Left colon (tissue), 2 donors: ENCODE measurements around the gene PIK3C2G. TPM values are rescaled to one million over a fixed set of nuclear protein-coding genes. Genes with fewer than 3 reads are reported as not detected.
"Not testable (repeated sequence)": the region's sequence is repeated elsewhere in the genome, so short reads cannot be mapped to it uniquely, and the experiment has no call there.

Experiments used
- ATAC-seq: fragments of 200-7000 bp; cut with Tn5 transposase; one replicate; pipeline ENCODE4 v1.9.1; 2020; ENCODE audit warnings: mild to moderate bottlenecking, moderate library complexity
- DNase-seq, 2 donors: peaks; one replicate each; pipeline ENCODE4 v3.0.0-alpha.2; 2020
- intact Hi-C, 2 donors: fragments of 100-400 bp; cut with DNase I in 1 of 2; cut with micrococcal nuclease in 1 of 2; formaldehyde crosslinking; loops; one replicate each; pipeline versions ENCODE4 v1.11.2 to v1.14.0; 2022; cut with DNase I, micrococcal nuclease
- total RNA-seq, 2 donors: library from RNA; stranded (reverse); fragmentation: NEBNext Ultra II Directional; extraction: Animal tissue kit (Norgen Biotek cat#: 25700); gene quantifications; one replicate each; pipeline ENCODE4 v1.2.1, GENCODE V29; 2021
- donor health status: DM: no; HTN: no; CAD: no.
- donor health status: DM: yes; HTN: yes; CAD: no.

PIK3C2G gene
- total RNA-seq, 2 donors from 2014 or later, result 0.56 to 0.89 TPM

- intact Hi-C loops, result no loop called here
- DNase-seq (no peak), ATAC-seq (no peak)
These were observed 231.2 kb downstream of the PIK3C2G start for GRCh38 chr12:18492372-18493025.

DNA sequence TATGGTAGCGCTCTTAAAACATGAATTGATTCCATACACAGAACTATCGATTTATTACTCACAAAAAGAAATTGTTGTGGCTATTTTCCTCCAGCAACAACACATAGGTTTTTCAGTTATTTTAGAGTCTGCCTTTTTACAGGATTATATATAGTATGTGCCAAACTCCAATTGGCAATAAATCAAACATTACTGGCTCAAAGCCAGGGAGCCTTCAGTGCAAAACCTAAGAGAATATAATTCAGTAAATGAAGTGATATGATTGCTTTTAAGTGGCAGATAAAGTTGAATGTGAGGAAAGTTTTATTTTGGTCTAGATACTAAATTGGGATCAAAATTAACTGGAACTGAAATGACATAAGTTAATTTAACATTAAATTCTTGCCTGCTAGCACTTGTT is 234.8 kb downstream of the PIK3C2G start:
- intact Hi-C loops, result no loop called here
- DNase-seq (no peak), ATAC-seq (no peak)

DNA sequence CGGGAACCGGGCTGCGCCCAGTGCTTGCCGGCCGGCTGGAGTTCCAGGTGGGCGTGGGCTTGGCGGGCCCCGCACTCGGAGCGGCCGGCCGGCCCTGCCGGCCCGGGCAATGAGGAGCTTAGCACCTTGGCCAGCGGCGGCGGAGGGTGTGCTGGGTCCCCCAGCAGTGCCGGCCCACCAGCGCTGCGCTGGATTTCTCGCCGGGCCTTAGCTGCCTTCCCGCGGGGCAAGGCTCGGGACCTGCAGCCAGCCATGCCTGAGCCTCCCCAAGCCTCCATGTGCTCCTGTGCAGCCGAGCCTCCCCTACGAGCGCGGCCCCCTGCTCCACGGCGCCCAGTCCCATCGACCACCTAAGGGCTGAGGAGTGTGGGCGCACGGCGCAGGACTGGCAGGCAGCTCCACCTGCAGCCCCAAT is 238.8 kb downstream of the PIK3C2G start:
- ATAC-seq, DNase-seq, intact Hi-C loops: not testable (repeated sequence)

GRCh38 chr12:18500736-18501135 is 239.4 kb downstream of the PIK3C2G start:
- DNase-seq, intact Hi-C loops, ATAC-seq: not testable (repeated sequence)

DNA sequence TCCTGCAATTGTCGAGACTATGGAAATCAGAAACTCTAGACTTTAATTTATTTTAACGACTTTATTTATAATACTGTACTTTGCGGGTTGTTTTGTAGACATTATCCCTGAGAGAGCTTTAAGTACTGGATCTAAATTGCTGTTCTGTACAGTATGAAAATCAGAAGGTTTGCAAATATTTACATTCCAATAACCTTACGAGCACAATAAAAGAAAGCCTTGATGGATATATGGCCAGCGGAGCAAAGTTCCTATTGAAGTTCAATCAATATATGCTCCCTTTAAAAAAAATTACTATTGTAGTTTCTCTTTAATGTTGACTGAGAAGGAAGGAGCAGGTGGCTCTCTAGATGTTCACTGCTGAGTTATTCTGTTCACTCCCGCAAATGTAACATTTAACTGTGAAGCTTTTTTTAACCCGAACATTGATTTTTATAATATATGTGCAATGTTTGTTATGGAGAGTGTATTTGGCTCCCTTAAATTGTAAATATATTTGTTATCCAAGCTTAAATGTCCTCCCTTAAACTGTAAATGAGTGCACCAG is 241.2 kb downstream of the PIK3C2G start:
- ATAC-seq, result peak; percentile 96
- no peak for DNase-seq
- intact Hi-C loops, result no loop called here

GRCh38 chr12:18521461-18521860 is 260.1 kb downstream of the PIK3C2G start:
- ATAC-seq (no peak), DNase-seq (no peak)
- intact Hi-C loops, result no loop called here

GRCh38 chr12:18522806-18523205 is 261.5 kb downstream of the PIK3C2G start:
- DNase-seq (no peak), ATAC-seq (no peak)
- intact Hi-C loops, result no loop called here

DNA sequence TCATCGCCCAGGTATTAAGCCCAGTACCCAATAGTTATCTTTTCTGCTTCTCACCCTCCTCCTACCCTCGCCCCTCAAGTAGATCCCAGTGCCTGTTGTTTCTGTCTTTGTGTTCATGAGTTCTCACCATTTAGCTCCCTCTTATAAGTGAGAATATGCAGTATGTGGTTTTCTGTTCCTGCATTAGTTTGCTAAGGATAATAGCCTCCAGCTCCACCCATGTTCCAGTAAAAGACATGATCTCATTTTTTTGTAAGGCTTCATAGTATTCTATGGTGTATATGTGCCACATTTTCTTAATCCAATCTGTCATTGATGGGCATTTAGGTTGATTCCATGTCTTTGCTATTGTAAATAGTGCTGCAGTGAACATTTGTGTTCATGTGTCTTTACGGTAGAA is 281.2 kb downstream of the PIK3C2G start:
- intact Hi-C loops, result not testable (repeated sequence)

DNA sequence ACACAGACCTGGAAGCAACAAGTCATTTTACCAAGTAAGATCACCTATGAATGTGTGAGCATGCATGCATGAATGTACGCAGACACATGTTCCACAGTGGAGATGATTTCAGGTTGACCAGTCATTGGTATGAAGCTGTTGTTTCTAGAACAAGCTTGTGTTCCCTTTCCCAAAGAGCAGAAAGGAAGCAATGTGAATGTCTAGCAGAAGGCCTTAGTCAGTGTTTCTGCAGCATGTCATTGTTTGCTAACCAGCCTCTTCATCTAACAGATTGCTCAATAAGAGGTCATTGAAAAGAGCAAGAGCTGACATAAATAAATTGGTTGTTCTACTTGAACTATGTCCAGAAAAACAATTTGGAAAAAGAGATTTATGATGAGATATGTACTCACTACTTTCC is 285.1 kb downstream of the PIK3C2G start:
- no peak for DNase-seq

More for the DNA sequence above, 281.2 kb downstream of the PIK3C2G start:
- DNase-seq, ATAC-seq: not testable (repeated sequence)

DNA sequence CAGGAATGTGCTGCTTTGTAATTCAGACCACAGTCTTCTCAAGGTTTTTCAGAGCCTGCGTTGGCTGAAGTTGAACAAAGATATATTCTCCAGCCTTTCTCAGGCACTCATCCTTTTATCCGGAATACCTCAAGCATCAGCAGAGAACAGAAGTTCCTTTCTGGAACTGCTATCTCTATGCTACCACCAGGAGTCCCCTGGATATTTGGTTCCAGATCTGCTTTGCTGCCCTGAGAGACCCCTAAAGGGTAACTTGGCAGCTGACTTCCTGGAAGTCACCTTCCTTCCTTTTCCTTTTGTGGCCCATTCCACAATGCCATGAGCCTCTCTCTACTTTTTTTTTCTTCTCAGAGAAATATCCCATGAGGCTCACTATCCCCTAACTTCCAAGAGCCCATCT is 288.3 kb downstream of the PIK3C2G start:
- intact Hi-C loops, result no loop called here
- DNase-seq (no peak), ATAC-seq (no peak)

More for the DNA sequence above, 285.1 kb downstream of the PIK3C2G start:
- no peak for ATAC-seq
- intact Hi-C loops, result no loop called here

- intact Hi-C loops, result no loop called here
- ATAC-seq, result no peak
- no peak for DNase-seq
These were observed 289.8 kb downstream of the PIK3C2G start for GRCh38 chr12:18551106-18551505.

- ATAC-seq (no peak), DNase-seq (no peak)
- intact Hi-C loops, result no loop called here
These were observed 290.4 kb downstream of the PIK3C2G start for GRCh38 chr12:18551701-18552100.

GRCh38 chr12:18552829-18553228 is 291.5 kb downstream of the PIK3C2G start:
- DNase-seq (no peak), ATAC-seq (no peak)
- intact Hi-C loops, result no loop called here

GRCh38 chr12:18556161-18556560 is 294.8 kb downstream of the PIK3C2G start:
- intact Hi-C loops, result no loop called here
- no peak for DNase-seq
- ATAC-seq, result no peak

- intact Hi-C loops, result no loop called here
- ATAC-seq (no peak), DNase-seq (no peak)
These were observed 297.9 kb downstream of the PIK3C2G start for GRCh38 chr12:18559242-18559641.

- DNase-seq (no peak), ATAC-seq (no peak)
- intact Hi-C loops, result no loop called here
These were observed 301.2 kb downstream of the PIK3C2G start for GRCh38 chr12:18562531-18562930.

GRCh38 chr12:18564306-18564705 is 303.0 kb downstream of the PIK3C2G start:
- DNase-seq (no peak), ATAC-seq (no peak)
- intact Hi-C loops, result no loop called here

DNA sequence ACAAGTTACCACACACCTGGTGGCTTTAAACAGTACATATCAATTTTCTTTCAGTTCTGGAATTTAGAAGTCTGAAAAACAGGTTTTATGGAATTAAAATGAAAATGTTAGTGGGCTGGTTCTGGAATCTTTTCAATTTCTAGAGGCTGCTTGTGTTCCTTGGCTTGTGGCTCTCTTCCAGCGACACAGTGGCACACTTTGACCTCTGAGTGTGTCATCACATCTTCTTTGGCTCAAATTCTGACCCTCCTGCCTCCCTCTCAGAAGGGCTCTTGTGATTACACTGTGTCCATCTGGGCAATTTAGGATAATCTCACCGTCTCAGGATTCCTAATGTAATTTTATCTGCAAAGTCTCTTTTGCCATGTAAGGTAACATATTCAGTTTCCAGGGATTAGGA is 306.5 kb downstream of the PIK3C2G start:
- intact Hi-C loops, result no loop called here
- ATAC-seq, result no peak
- no peak for DNase-seq

GRCh38 chr12:18570543-18570942 is 309.2 kb downstream of the PIK3C2G start:
- intact Hi-C loops, result no loop called here
- DNase-seq (no peak), ATAC-seq (no peak)

DNA sequence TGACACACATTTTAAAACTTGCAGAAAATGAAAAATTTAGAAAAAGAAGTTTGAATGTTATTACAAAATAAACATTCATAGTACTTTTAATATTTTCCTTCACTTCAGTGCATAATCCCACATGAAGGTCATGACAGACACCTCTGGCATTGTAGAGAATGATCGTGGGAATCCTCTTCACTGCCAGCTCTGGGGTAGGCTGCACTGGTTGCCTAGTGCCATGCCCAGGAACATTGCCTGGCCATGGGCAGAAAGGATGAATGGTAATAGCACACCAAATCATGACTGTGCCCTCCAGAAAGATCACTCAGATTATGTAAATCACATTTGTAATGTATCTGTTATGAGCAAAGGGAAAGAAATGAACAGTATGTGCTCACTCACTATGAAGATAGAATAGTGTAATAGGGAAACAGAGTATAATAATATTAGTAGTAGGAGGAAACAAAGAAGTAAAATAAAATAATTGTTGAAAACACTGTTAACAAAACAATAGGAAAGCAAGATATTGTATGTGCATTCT is 314.8 kb downstream of the PIK3C2G start:
- intact Hi-C loops, result no loop called here
- no peak for DNase-seq
- ATAC-seq, result no peak

DNA sequence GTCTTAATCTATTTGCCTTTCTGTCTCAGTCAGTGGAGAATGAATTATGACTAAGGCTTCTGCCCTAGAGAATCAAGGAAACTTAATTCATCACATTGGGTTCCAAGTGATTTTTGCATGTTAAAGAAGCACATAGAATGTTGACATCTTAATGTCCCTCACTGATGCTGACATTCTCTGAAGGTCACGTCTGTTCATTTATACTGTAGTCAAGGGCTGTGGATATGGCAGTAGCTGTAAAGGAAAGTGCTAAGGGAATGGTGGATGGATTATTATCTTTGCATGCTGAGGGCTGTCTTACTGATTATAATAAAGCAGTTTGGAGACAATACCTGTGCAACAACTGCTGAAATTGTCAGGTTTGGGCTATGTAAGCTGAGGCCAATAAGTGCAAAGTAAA is 315.3 kb downstream of the PIK3C2G start:
- ATAC-seq (no peak), DNase-seq (no peak)
- intact Hi-C loops, result no loop called here
